ENCODE results near the gene RPL10A. TPM values are rescaled to one million over a fixed set of nuclear protein-coding genes. Genes with fewer than 3 reads are reported as not detected.

RPL10A gene
- polyA plus RNA-seq, 1 donor = 2,412 TPM

DNA sequence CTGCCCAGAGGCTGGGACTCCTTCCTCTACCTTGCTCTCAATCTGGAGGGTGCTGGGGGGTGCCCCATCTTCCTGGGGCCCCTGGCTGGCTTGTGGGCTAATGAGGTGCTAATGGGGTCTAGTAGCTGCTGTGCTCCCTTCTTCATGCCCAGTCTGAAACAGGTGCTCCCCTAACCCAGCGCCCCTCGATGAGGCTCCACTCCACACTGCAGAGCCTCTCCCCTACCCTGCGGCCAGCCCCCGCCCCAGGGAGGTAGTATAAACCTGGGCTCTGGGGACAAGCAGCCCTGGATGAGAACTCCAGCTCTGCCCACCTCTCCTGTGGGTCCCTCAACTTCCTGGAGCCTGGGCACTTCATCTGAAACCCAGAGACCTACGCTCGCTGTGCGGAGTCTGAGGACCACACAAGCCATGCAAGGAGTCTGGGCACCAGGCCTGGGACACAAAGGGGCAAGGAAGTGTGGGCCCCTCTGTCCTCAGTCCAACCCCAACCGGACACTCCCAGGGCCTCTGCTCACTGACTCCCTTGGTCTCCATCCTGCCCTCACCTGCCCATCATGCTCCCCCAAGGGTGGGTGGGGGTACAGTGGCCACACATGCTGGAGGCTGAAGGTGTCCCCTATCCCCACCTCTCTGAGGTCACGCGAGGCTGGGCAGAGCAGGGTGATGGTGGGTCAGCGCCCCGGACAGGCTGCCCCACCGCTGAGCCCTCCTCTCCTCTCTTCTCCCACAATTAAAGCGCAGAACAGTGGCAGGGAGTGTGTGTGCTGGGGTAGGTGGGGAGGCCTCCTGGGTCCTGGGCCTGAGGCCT, 6.1 kb downstream of the RPL10A start:
- Histone ChIP-seq H3K4me1 (ENCODE audit: control insufficient read depth, insufficient read depth, low read length) (peaks cover 16% of the 10 kb centered on the region), H3K27me3 (ENCODE audit: control insufficient read depth, insufficient read depth, low read length) (no peaks in the 10 kb centered on the region), H3K27ac (ENCODE audit: low read length) (no peak overlapping the region), H3K36me3 (ENCODE audit: control insufficient read depth, insufficient read depth, low read length) (peaks cover 83% of the 10 kb centered on the region), H3K9me3 (ENCODE audit: control insufficient read depth, low read depth, low read length) (no peaks in the 10 kb centered on the region), H3K4me3 (ENCODE audit: low read length) (no peak overlapping the region)
- DNase-seq = no peak
- no CpG with 5 or more reads among the region's 14 CpGs for WGBS (ENCODE audit: insufficient coverage, low lambda C conversion rate)

DNA sequence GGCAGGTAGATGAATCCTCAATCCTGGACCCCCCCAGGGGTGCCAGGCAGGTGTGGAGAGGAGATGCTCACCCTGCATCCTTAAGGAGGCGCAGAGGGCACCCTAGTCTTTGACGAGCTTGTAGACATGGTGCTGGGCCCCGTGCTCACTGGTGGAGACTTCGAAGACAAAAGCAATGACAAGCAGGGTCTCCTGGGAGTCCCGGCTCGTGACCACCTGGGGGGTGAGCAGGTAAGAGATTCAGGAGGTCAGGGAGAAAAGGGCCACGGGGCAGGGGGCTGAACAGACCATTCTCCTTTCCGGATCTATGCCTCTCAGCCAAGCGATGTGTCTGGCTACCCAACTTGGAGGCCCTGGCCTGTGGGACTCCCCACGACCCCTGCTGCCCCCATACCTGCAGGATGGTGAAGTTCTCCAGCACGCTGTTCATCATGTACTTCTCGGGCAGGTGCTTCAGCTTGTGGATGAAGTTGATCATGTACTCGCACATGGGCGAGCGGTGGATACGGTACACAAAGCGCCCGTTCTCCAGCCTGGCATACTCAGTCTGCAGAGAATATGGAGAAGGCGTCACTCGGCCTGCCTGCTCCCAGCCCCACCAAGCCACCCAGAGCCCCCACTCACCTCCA, 6.9 kb downstream of the RPL10A start:
- peaks cover 83% of the 10 kb centered on the region for H3K36me3 ChIP-seq (ENCODE audit: control insufficient read depth, insufficient read depth, low read length)
- DNase-seq = no peak
- H3K27ac ChIP-seq (ENCODE audit: low read length) = no peak overlapping the region
- no CpG with 5 or more reads among the region's 20 CpGs for WGBS (ENCODE audit: insufficient coverage, low lambda C conversion rate)
- no peaks in the 10 kb centered on the region for H3K27me3 ChIP-seq (ENCODE audit: control insufficient read depth, insufficient read depth, low read length)
- H3K4me3 ChIP-seq (ENCODE audit: low read length) = no peak overlapping the region
- peaks cover 12% of the 10 kb centered on the region for H3K4me1 ChIP-seq (ENCODE audit: control insufficient read depth, insufficient read depth, low read length)
- H3K9me3 ChIP-seq (ENCODE audit: control insufficient read depth, low read depth, low read length) = no peaks in the 10 kb centered on the region

DNA sequence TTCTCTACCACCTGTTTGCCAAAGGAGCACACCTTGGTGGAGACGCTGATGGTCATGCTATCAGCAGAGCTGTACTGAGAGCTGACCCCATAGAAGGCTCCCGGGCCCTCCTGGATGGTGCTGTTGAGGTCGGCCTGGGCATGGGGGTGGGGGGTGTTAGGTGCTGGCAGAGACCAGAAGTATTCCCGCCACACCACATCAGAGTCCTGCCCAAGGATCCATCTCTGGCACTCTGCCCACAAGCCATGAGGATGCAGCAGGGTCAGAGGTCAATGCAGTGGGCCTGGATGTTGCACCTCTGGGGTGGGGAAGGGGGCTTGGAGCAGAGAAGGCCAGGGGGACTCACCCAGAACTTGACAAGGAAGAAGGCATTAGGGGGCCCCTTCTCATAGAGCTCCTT, 7.4 kb downstream of the RPL10A start:
- Histone ChIP-seq H3K4me3 (ENCODE audit: low read length) (no peak overlapping the region), H3K27me3 (ENCODE audit: control insufficient read depth, insufficient read depth, low read length) (no peaks in the 10 kb centered on the region), H3K4me1 (ENCODE audit: control insufficient read depth, insufficient read depth, low read length) (peaks cover 8% of the 10 kb centered on the region), H3K36me3 (ENCODE audit: control insufficient read depth, insufficient read depth, low read length) (peaks cover 83% of the 10 kb centered on the region), H3K9me3 (ENCODE audit: control insufficient read depth, low read depth, low read length) (no peaks in the 10 kb centered on the region), H3K27ac (ENCODE audit: low read length) (no peak overlapping the region)
- no peak for DNase-seq
- WGBS (ENCODE audit: insufficient coverage, low lambda C conversion rate) = no CpG with 5 or more reads among the region's 4 CpGs

DNA sequence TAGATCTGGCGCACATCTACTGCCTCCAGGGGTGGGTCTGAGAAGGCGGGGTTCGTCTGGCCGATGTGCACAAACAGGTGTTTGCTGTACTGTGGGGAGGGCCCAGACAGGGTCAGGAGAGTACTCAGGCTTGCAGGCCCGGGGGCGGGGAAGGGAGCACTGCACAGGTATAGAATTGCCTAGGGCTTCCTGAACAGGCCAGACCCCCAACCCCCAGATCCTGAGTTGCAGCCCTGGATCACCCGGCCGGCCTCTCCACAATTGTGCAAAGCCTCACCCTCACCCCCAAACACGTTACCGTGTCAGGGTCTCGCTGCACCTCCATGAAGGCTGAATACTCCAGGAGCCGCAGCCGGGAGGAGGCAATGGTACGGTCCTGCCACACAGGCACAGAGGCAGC, 7.8 kb downstream of the RPL10A start:
- Histone ChIP-seq H3K27me3 (ENCODE audit: control insufficient read depth, insufficient read depth, low read length) (no peaks in the 10 kb centered on the region), H3K4me1 (ENCODE audit: control insufficient read depth, insufficient read depth, low read length) (peaks cover 3% of the 10 kb centered on the region), H3K36me3 (ENCODE audit: control insufficient read depth, insufficient read depth, low read length) (peaks cover 82% of the 10 kb centered on the region), H3K27ac (ENCODE audit: low read length) (no peak overlapping the region), H3K4me3 (ENCODE audit: low read length) (no peak overlapping the region), H3K9me3 (ENCODE audit: control insufficient read depth, low read depth, low read length) (no peaks in the 10 kb centered on the region)
- WGBS (ENCODE audit: insufficient coverage, low lambda C conversion rate) = no CpG with 5 or more reads among the region's 14 CpGs
- no peak for DNase-seq

DNA sequence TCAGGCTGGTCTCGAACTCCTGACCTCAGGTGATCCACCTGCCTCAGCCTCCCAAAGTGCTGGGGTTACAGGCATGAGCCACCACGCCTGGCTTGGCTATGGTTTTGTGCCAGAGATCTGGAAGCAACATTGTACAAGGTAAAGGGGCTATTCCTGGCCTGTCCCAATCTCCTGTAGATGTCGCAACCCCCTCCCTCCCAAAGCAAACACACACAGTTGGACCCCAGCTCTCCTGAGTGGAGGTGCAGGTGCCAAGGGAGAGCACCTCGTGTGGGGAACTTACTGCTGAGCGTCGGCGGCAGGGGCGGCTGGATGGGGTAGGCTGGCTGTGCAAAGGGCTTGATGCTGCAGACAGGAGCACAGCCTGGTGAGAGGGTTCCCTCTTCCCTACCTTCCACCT, 8.8 kb downstream of the RPL10A start:
- Histone ChIP-seq H3K9me3 (ENCODE audit: control insufficient read depth, low read depth, low read length) (no peaks in the 10 kb centered on the region), H3K4me1 (ENCODE audit: control insufficient read depth, insufficient read depth, low read length) (no peaks in the 10 kb centered on the region), H3K27me3 (ENCODE audit: control insufficient read depth, insufficient read depth, low read length) (no peaks in the 10 kb centered on the region), H3K36me3 (ENCODE audit: control insufficient read depth, insufficient read depth, low read length) (peaks cover 76% of the 10 kb centered on the region), H3K4me3 (ENCODE audit: low read length) (no peak overlapping the region), H3K27ac (ENCODE audit: low read length) (no peak overlapping the region)
- no peak for DNase-seq
- no CpG with 5 or more reads among the region's 8 CpGs for WGBS (ENCODE audit: insufficient coverage, low lambda C conversion rate)

DNA sequence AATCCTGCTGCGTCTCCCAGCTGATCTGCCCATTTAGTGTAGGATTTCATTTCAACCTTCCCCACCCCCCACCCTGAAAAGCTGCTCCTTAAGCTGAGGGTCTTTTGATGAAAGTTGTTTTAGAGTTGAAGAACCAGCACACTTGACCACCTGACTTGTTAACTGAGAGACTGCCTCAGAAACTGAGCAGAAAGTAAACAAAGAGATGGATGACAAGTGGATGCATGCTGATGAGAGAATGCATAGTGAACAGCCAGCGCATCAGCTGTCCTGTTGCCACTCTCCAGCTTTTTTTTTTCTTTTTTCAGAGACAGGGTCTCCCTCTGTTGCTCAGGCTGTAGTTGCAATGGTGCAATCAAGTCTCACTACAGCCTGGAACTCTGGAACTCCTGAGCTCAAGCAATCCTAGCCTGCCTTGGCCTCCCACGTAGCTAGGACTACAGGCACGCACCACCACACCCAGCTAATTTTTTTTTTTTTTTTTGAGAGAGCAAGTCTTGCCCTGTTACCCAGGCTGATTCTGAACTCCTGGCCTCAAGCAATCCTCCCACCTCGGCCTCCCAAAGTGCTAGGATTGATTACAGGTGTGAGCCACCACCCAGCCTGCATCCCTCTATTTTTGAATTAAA, 9.5 kb downstream of the RPL10A start:
- Histone ChIP-seq H3K9me3 (ENCODE audit: control insufficient read depth, low read depth, low read length) (no peaks in the 10 kb centered on the region), H3K27ac (ENCODE audit: low read length) (no peak overlapping the region), H3K27me3 (ENCODE audit: control insufficient read depth, insufficient read depth, low read length) (no peaks in the 10 kb centered on the region), H3K36me3 (ENCODE audit: control insufficient read depth, insufficient read depth, low read length) (peaks cover 79% of the 10 kb centered on the region), H3K4me1 (ENCODE audit: control insufficient read depth, insufficient read depth, low read length) (no peaks in the 10 kb centered on the region), H3K4me3 (ENCODE audit: low read length) (no peak overlapping the region)
- no peak for DNase-seq
- WGBS (ENCODE audit: insufficient coverage, low lambda C conversion rate) = no CpG with 5 or more reads among the region's 5 CpGs

DNA sequence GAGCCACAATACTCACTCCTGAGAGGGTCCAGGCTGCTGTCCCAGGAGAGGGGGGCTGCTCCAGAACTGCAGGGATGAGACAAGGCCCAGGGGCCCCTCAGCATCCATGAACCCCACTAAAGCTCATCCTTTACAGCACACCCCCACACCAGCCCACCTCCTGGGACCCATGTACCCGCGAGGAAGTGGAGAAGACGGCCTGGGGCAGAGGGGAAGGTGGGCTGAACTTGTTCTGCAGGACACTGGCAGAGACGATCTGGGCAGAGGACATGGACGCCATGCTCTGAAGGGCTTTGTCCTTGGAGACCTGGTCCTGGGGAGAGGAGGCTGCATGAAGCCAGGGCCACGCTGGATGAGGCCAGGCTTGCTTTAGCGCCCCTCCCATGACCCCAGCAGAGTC, 10.1 kb downstream of the RPL10A start:
- H3K9me3 ChIP-seq (ENCODE audit: control insufficient read depth, low read depth, low read length) = no peaks in the 10 kb centered on the region
- no CpG with 5 or more reads among the region's 7 CpGs for WGBS (ENCODE audit: insufficient coverage, low lambda C conversion rate)
- H3K4me3 ChIP-seq (ENCODE audit: low read length) = no peak overlapping the region
- H3K27ac ChIP-seq (ENCODE audit: low read length) = no peak overlapping the region
- no peaks in the 10 kb centered on the region for H3K4me1 ChIP-seq (ENCODE audit: control insufficient read depth, insufficient read depth, low read length)
- no peaks in the 10 kb centered on the region for H3K27me3 ChIP-seq (ENCODE audit: control insufficient read depth, insufficient read depth, low read length)
- no peak for DNase-seq
- peaks cover 81% of the 10 kb centered on the region for H3K36me3 ChIP-seq (ENCODE audit: control insufficient read depth, insufficient read depth, low read length)

DNA sequence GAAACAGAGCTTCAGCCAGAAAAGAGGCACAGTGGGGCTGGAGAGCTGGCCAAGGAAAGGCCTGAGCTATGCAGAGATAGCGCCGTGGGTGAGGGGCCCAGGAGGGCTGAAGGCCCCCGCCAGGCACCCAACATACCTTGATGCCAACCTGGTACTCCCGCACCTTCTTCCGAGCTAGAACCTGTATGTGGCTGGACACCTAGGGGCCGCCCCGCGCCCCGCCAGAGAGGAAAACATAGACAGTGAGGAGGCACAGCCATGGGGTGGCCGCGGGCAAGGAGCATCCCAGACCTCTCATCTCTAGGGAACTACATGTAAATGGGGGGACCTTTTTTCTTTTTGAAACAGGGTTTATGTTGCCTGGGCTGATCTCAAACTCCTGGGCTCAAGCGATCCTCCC, 12.0 kb downstream of the RPL10A start:
- Histone ChIP-seq H3K27ac (ENCODE audit: low read length) (no peak overlapping the region), H3K4me1 (ENCODE audit: control insufficient read depth, insufficient read depth, low read length) (peaks cover 2% of the 10 kb centered on the region), H3K27me3 (ENCODE audit: control insufficient read depth, insufficient read depth, low read length) (no peaks in the 10 kb centered on the region), H3K36me3 (ENCODE audit: control insufficient read depth, insufficient read depth, low read length) (peaks cover 78% of the 10 kb centered on the region), H3K4me3 (ENCODE audit: low read length) (no peak overlapping the region), H3K9me3 (ENCODE audit: control insufficient read depth, low read depth, low read length) (no peaks in the 10 kb centered on the region)
- DNase-seq = no peak
- no CpG with 5 or more reads among the region's 12 CpGs for WGBS (ENCODE audit: insufficient coverage, low lambda C conversion rate)

DNA sequence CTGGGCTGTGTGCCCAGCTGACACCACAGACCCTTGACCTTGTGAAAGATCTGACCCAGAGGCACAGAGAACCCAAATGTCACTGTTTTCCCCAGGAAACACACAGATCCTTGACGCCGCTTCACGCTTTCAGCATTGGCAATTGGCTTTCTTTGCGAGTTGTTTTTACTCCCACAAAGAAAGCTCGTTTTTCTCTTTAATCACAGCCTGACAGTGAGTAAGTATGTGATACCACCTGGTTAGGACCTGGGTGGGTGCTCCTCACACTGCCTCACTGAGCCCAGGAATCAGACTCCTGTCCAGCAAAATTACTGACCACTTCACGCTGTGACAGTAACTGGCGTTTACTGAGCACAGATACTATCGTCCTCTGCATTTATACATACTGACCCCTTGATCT, 13.0 kb downstream of the RPL10A start:
- peaks cover 12% of the 10 kb centered on the region for H3K4me1 ChIP-seq (ENCODE audit: control insufficient read depth, insufficient read depth, low read length)
- no peak for DNase-seq
- H3K27me3 ChIP-seq (ENCODE audit: control insufficient read depth, insufficient read depth, low read length) = no peaks in the 10 kb centered on the region
- H3K27ac ChIP-seq (ENCODE audit: low read length) = no peak overlapping the region
- peaks cover 75% of the 10 kb centered on the region for H3K36me3 ChIP-seq (ENCODE audit: control insufficient read depth, insufficient read depth, low read length)
- H3K4me3 ChIP-seq (ENCODE audit: low read length) = no peak overlapping the region
- no peaks in the 10 kb centered on the region for H3K9me3 ChIP-seq (ENCODE audit: control insufficient read depth, low read depth, low read length)
- WGBS (ENCODE audit: insufficient coverage, low lambda C conversion rate) = 95% methylated on average over 4 of the region's 8 CpGs

DNA sequence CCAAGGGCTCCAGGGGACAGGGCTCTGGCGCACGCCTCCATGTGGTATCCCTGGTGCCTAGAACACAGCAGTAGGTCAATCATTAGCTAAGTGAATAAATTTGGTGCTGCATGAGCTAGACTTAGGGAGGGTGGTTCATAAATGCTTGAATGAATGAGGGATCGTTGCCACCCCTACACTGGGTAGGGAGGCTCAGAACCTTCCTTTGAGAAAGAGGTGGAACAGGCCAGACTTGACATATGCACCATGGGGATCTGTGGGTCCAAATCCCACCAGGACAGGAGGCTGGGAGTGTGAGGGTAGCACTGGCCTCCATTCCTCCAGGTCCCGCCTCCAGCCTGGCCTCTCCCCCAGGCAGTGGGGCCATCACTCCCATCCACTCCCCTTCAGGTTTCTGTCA, 14.9 kb downstream of the RPL10A start:
- Histone ChIP-seq H3K4me3 (ENCODE audit: low read length) (no peak overlapping the region), H3K27ac (ENCODE audit: low read length) (no peak overlapping the region), H3K4me1 (ENCODE audit: control insufficient read depth, insufficient read depth, low read length) (peaks cover 29% of the 10 kb centered on the region), H3K27me3 (ENCODE audit: control insufficient read depth, insufficient read depth, low read length) (no peaks in the 10 kb centered on the region), H3K36me3 (ENCODE audit: control insufficient read depth, insufficient read depth, low read length) (peaks cover 65% of the 10 kb centered on the region), H3K9me3 (ENCODE audit: control insufficient read depth, low read depth, low read length) (no peaks in the 10 kb centered on the region)
- no peak for DNase-seq
- no CpG with 5 or more reads among the region's 4 CpGs for WGBS (ENCODE audit: insufficient coverage, low lambda C conversion rate)

Measured in large intestine (tissue), 3 donors.